Breast epithelium (tissue), 3 donors: ENCODE data around the gene SLC25A41.

Source experiments
- CTCF ChIP-seq, 3 donors: fragments of 450-650 bp; IDR thresholded peaks; one replicate each; pipeline ENCODE4 v1.5.1; 2016 to 2017; ENCODE audit warnings: antibody characterized with exemption in 3 of 3, mild to moderate bottlenecking in 3 of 3, moderate library complexity in 3 of 3
- POLR2A ChIP-seq: fragments of 450-650 bp; IDR thresholded peaks from one replicate; pipeline ENCODE4 v1.6.1; 2016; ENCODE audit warnings: antibody characterized with exemption, mild to moderate bottlenecking, moderate library complexity
- POLR2AphosphoS5 ChIP-seq, 3 donors: sonication (generic); formaldehyde crosslinking; IDR thresholded peaks; one replicate each; pipeline ENCODE4 v1.6.1; 2017; ENCODE audit warnings: antibody characterized with exemption in 3 of 3

- TF ChIP-seq CTCF (IDR thresholded peaks at IDR 0.05) (no peak), POLR2AphosphoS5 (IDR thresholded peaks at IDR 0.05) (no peak), POLR2A (no peak)
Observed at GRCh38 chr19:6433165-6433564, 398 bp downstream of the SLC25A41 start.
